ENCODE results near the gene PGGHG.

Gene PGGHG

DNA sequence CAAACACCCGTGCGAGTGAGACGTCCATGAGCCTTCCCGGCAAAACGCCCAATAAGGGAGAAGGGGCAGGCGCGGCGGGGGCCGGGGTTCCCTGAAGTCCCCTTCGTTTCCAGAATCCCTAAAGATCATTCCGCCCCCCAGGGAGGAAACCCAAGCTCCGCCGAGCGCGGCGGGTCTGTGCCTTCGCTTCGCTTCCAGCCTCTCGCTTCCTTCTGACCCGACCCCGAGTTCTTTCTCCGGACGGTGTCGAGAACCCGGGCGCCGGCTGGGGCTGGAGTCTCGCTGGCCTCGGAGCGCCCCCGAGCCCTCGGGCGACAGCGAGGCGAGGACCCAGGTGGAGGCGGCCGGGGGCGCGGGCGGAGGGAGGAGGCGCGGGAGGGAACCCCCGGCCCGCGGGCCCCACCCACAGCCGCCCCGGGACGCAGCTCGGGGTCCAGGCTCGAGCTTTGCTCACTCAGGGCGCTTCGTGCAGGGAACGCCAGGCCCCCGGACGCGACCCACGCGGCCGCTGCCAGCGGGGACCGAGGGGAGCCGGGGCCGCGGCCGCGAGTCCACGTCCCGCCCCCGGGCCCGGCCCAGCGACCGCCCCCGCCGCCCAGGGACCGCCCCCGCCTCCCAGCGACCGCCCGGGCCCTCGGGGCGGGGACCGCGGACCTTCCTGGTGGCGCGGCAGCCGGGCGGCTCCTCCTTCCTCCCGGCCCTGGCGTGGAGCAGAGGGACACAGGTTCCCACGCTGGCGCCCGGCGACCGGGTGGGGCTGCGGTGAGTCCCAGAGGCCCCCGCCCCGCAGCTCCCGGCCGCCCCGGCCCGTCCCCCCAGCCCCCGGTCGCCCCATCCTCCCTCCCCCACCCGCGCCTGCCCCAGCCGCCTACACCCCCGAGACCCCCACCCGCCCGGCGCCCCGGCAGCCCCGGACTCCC, at the start of gene PGGHG:
TSS of gene PGGHG (plus strand) at position 649 of the 920 bp plus-strand sequence. CDS start 691 bp downstream, outside the sequence.
- in situ Hi-C loops (cut with HindIII; ENCODE audit: low sequenced_read_pairs) = no loop called here
- H3K4me3 ChIP-seq (ENCODE audit: low read depth, low read length) = peak within 1 kb of the TSS; percentile 47
- DNase-seq (ENCODE audit: low read depth) = no peak
- TF ChIP-seq, protein P1, sequence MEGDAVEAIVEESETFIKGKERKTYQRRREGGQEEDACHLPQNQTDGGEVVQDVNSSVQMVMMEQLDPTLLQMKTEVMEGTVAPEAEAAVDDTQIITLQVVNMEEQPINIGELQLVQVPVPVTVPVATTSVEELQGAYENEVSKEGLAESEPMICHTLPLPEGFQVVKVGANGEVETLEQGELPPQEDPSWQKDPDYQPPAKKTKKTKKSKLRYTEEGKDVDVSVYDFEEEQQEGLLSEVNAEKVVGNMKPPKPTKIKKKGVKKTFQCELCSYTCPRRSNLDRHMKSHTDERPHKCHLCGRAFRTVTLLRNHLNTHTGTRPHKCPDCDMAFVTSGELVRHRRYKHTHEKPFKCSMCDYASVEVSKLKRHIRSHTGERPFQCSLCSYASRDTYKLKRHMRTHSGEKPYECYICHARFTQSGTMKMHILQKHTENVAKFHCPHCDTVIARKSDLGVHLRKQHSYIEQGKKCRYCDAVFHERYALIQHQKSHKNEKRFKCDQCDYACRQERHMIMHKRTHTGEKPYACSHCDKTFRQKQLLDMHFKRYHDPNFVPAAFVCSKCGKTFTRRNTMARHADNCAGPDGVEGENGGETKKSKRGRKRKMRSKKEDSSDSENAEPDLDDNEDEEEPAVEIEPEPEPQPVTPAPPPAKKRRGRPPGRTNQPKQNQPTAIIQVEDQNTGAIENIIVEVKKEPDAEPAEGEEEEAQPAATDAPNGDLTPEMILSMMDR (IDR thresholded peaks at IDR 0.05; ENCODE audit: low read depth, low read length, missing control alignments) = no peak

DNA sequence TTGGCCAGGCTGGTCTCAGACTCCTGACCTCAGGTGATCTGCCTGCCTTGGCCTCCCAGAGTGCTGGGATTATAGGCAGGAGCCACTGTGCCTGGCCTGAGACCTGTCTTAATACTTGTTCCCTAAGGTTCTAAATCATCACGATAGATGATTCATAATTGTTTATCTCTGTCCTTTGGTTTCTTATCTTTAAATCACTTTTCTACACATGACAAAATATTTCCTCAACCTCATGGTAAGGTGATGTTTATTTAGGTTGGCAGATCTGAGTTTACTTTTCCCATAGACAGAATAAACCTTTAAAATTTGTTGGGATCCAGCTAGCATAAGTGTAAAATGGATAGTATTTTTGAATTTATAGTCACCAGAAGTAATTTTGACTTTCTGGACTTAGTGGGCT, 48.6 kb upstream of the PGGHG start:
- TF ChIP-seq, protein P1 (IDR thresholded peaks at IDR 0.05; ENCODE audit: low read depth, low read length, missing control alignments) = no peak
- in situ Hi-C loops (cut with HindIII; ENCODE audit: low sequenced_read_pairs) = no loop called here
- H3K4me3 ChIP-seq (ENCODE audit: low read depth, low read length) = no peak overlapping the region
- DNase-seq (ENCODE audit: low read depth) = no peak

DNA sequence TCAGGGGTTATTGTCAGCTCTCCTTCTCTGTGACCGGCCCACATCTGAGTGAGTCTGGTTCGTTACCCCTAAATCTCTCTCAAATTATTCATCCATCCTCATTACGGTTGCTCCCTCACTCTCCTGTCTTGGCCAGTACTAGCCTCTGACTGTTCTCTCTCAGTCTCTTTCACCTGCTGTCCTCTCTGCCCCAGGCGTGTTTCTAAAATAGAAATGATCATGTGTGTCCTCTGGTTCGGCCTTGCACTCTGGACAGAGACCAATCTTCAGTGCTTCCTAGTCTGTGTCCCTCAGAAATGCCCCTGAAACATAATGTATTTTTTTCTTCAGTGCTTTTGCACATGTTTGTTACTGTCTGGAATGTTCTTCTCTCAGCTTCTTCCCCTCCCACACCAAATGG, 47.3 kb upstream of the PGGHG start:
- in situ Hi-C loops (cut with HindIII; ENCODE audit: low sequenced_read_pairs) = no loop called here
- DNase-seq (ENCODE audit: low read depth) = no peak
- H3K4me3 ChIP-seq (ENCODE audit: low read depth, low read length) = no peak overlapping the region
- TF ChIP-seq, protein P1 (IDR thresholded peaks at IDR 0.05; ENCODE audit: low read depth, low read length, missing control alignments) = no peak

DNA sequence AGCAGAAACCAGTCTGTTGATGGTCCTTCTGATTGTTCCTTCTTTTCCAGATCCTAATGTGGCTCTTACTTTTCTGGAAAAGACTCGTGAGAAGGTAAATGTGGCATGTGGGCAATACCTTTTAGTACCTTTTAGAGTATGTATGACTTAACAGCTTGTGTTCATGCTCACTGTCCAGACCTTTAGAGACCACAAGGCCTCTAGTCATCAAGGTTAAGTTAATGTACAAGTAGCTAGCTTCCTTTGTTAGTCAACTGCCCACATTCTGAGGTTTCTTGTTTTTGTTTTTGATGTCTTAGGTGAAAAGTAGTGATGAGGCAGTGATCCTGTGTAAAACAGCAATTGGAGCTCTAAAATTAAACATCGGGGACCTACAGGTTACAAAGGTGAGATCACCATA, 44.5 kb upstream of the PGGHG start:
- TF ChIP-seq, protein P1 (IDR thresholded peaks at IDR 0.05; ENCODE audit: low read depth, low read length, missing control alignments) = no peak
- H3K4me3 ChIP-seq (ENCODE audit: low read depth, low read length) = no peak overlapping the region
- no peak for DNase-seq (ENCODE audit: low read depth)
- in situ Hi-C loops (cut with HindIII; ENCODE audit: low sequenced_read_pairs) = no loop called here

DNA sequence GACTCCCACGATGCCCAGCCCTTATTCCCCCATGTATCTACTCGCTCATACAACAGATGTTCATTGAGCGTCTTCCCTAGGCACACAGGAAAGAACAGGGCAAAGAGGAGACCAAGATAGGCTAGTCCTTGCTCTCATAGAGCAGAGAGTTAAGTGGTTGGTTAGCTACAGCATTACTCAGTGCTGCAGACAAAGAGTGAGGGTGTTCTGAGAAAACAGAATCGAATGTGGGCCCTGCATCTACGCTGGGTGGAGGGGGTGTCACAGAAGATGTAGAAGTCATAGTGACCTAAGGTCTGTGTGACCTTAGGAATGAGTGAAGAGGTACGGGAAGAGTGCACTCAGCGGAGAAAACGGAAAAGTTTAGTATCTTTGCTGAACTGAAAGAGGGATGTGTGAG, 39.9 kb upstream of the PGGHG start:
- H3K4me3 ChIP-seq (ENCODE audit: low read depth, low read length) = no peak overlapping the region
- TF ChIP-seq, protein P1 (IDR thresholded peaks at IDR 0.05; ENCODE audit: low read depth, low read length, missing control alignments) = no peak
- DNase-seq (ENCODE audit: low read depth) = no peak
- in situ Hi-C loops (cut with HindIII; ENCODE audit: low sequenced_read_pairs) = no loop called here

DNA sequence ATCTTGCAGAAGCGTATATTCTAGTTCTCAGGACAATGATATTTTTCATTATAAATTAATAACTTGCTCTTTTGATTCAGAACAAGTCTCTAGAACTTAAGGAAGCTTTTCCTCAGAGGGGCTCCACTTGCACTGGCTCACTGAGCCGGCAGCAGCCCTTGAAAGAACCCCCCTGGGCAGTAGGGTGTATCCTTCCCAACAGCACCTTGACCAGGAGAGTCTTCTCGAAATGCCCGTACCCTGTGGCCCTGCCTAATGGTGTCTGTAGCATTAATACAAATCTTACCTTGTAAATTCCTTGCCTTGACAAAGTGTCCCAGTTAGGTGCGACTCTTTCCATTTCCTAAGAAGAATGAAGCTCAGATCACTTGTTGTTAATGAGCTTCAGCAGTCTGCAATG, 38.7 kb upstream of the PGGHG start:
- TF ChIP-seq, protein P1 (IDR thresholded peaks at IDR 0.05; ENCODE audit: low read depth, low read length, missing control alignments) = no peak
- no peak for DNase-seq (ENCODE audit: low read depth)
- in situ Hi-C loops (cut with HindIII; ENCODE audit: low sequenced_read_pairs) = loop anchor here (5.0 kb wide), 1 partner anchor 202 kb away; the partner anchor contains the start of gene PTDSS2
- no peak overlapping the region for H3K4me3 ChIP-seq (ENCODE audit: low read depth, low read length)
